Measurements from ENCODE around the gene TOM1. TPM values are rescaled to one million over a fixed set of nuclear protein-coding genes. Genes with fewer than 3 reads are reported as not detected.

TOM1 gene
- total and polyA plus RNA-seq, 4 donors, result 17.9 to 53.0 (median 50.5) TPM

DNA sequence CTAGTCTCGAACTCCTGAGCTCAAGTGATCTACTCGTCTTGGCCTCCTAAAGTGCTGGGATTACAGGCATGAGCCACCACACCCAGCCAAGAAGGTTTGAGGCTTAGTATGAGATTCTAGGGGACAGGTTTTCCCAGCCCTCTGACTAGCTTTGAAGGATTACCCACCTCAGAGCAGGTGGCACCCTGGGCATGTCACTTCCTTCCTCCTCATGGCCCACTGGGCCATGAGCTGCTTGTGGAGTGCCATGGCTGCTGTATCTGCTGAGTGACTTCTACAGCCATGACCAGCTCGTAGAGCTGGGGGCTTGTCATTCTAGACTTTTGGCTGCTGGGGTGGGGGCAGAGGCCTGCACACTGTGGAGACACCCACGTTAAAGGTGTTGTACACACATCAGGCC is 25.1 kb downstream of the TOM1 start (continued):
- TF ChIP-seq EGR1 (IDR thresholded peaks at IDR 0.05; ENCODE audit: low read depth in 2 of 2) (no peak), HNF4G (IDR thresholded peaks at IDR 0.05) (no peak), TAF1 (conservative IDR thresholded peaks at IDR 0.05) (no peak)

DNA sequence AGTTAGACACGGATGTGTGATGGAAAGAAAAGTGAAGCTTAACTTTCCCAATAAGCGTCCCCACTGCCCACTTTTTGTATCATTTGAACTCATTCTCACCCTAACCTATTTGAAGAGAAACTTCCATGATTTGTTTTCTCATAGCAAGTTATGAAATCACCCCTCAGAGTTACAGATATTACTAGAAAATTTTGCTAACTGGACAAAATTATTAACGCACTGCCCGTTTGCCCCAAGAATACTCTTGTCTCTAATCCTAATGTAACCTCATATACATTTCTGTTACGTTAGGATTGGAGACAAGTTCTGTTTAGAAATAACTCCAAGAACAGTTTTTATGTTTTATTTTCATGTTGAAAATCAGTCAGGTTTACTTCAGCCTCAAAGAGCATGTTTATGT is 25.5 kb downstream of the TOM1 start:
- Histone ChIP-seq H3K4me3 (ENCODE audit: low read depth in 1 of 3, low read length in 3 of 3) (no peak overlapping the region), H3K36me3 (ENCODE audit: control insufficient read depth in 4 of 4, insufficient read depth in 3 of 4, low read depth in 1 of 4, low read length in 3 of 4) (peaks cover 17 to 58% (median 40%) of the 10 kb centered on the region in 4 donors), H3K9ac (ENCODE audit: low read depth in 1 of 2, low read length in 2 of 2) (no peak overlapping the region), H3K27ac (ENCODE audit: low read depth in 1 of 2, low read length in 2 of 2) (no peak overlapping the region), H3K4me1 (ENCODE audit: control insufficient read depth in 4 of 4, insufficient read depth in 4 of 4, low read length in 3 of 4) (peaks cover 10 to 35% (median 20%) of the 10 kb centered on the region in 4 donors), H3K9me3 (ENCODE audit: control insufficient read depth in 4 of 4, low read length in 3 of 4) (no peaks in the 10 kb centered on the region), H3K27me3 (ENCODE audit: control insufficient read depth in 4 of 4, insufficient read depth in 4 of 4, low read length in 3 of 4) (no peaks in the 10 kb centered on the region)
- no peak for DNase-seq (ENCODE audit: low spot score)
- 91% methylated on average over 5 of the region's 5 CpGs for whole genome bisulfite sequencing
- TF ChIP-seq SP1 (IDR thresholded peaks at IDR 0.05) (no peak), TAF1 (conservative IDR thresholded peaks at IDR 0.05) (no peak), RXRA (IDR thresholded peaks at IDR 0.05) (no peak), YY1 (IDR thresholded peaks at IDR 0.05) (no peak), FOXA1 (IDR thresholded peaks at IDR 0.05) (no peak), NR2F2 (IDR thresholded peaks at IDR 0.05) (no peak), HNF4A (conservative IDR thresholded peaks at IDR 0.05) (no peak), RAD21 (IDR thresholded peaks at IDR 0.05) (no peak), FOXA2 (IDR thresholded peaks at IDR 0.05) (no peak), EGR1 (IDR thresholded peaks at IDR 0.05; ENCODE audit: low read depth in 2 of 2) (no peak), HNF4G (IDR thresholded peaks at IDR 0.05) (no peak)
- TF ChIP-seq, protein P1, sequence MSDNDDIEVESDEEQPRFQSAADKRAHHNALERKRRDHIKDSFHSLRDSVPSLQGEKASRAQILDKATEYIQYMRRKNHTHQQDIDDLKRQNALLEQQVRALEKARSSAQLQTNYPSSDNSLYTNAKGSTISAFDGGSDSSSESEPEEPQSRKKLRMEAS (IDR thresholded peaks at IDR 0.05), result no peak
- TF ChIP-seq, protein P2, sequence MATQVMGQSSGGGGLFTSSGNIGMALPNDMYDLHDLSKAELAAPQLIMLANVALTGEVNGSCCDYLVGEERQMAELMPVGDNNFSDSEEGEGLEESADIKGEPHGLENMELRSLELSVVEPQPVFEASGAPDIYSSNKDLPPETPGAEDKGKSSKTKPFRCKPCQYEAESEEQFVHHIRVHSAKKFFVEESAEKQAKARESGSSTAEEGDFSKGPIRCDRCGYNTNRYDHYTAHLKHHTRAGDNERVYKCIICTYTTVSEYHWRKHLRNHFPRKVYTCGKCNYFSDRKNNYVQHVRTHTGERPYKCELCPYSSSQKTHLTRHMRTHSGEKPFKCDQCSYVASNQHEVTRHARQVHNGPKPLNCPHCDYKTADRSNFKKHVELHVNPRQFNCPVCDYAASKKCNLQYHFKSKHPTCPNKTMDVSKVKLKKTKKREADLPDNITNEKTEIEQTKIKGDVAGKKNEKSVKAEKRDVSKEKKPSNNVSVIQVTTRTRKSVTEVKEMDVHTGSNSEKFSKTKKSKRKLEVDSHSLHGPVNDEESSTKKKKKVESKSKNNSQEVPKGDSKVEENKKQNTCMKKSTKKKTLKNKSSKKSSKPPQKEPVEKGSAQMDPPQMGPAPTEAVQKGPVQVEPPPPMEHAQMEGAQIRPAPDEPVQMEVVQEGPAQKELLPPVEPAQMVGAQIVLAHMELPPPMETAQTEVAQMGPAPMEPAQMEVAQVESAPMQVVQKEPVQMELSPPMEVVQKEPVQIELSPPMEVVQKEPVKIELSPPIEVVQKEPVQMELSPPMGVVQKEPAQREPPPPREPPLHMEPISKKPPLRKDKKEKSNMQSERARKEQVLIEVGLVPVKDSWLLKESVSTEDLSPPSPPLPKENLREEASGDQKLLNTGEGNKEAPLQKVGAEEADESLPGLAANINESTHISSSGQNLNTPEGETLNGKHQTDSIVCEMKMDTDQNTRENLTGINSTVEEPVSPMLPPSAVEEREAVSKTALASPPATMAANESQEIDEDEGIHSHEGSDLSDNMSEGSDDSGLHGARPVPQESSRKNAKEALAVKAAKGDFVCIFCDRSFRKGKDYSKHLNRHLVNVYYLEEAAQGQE (IDR thresholded peaks at IDR 0.05), result no peak

DNA sequence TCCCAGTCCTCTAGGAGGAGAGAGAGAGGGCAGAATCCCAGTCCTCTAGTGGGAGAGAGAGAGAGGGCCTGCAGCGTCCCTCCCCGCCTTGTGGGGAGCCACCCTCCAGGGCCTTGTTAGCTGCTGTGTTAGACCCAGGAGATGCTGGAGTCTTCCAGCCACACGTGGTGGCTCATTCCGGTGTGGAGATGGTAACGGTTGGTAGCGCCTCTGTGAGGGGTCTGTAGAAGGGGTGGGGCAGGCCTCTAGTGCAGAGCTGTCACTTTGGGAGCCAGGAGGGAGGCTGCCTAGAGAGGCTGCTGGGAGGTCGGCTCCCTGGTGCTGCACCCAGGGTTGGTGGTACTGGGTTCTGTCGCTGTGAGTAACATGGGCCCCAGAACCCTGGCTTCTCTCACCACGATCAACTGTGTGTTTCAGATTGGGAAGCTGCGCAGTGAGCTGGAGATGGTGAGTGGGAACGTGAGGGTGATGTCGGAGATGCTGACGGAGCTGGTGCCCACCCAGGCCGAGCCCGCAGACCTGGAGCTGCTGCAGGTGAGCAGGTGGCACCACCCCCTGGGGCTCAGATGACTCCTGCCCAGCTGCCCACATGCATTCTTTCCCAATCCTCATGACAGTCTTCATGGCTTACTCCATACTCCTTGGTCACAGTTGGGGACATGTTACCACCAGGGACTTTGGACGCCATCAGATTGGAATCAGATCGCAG is 27.3 kb downstream of the TOM1 start:
- Histone ChIP-seq H3K4me1 (ENCODE audit: control insufficient read depth in 4 of 4, insufficient read depth in 4 of 4, low read length in 3 of 4) (peaks cover 12 to 40% (median 26%) of the 10 kb centered on the region in 4 donors), H3K27ac (ENCODE audit: low read depth in 1 of 2, low read length in 2 of 2) (no peak overlapping the region), H3K27me3 (ENCODE audit: control insufficient read depth in 4 of 4, insufficient read depth in 4 of 4, low read length in 3 of 4) (no peaks in the 10 kb centered on the region), H3K36me3 (ENCODE audit: control insufficient read depth in 4 of 4, insufficient read depth in 3 of 4, low read depth in 1 of 4, low read length in 3 of 4) (peaks cover 18 to 51% (median 41%) of the 10 kb centered on the region in 4 donors), H3K9ac (ENCODE audit: low read depth in 1 of 2, low read length in 2 of 2) (no peak overlapping the region), H3K4me3 (ENCODE audit: low read depth in 1 of 3, low read length in 3 of 3) (no peak overlapping the region), H3K9me3 (ENCODE audit: control insufficient read depth in 4 of 4, low read length in 3 of 4) (no peaks in the 10 kb centered on the region)
- TF ChIP-seq TAF1 (conservative IDR thresholded peaks at IDR 0.05) (no peak), RXRA (IDR thresholded peaks at IDR 0.05) (no peak), EGR1 (IDR thresholded peaks at IDR 0.05; ENCODE audit: low read depth in 2 of 2) (no peak), RAD21 (IDR thresholded peaks at IDR 0.05) (no peak), NR2F2 (IDR thresholded peaks at IDR 0.05) (no peak)
- TF ChIP-seq, protein P3, sequence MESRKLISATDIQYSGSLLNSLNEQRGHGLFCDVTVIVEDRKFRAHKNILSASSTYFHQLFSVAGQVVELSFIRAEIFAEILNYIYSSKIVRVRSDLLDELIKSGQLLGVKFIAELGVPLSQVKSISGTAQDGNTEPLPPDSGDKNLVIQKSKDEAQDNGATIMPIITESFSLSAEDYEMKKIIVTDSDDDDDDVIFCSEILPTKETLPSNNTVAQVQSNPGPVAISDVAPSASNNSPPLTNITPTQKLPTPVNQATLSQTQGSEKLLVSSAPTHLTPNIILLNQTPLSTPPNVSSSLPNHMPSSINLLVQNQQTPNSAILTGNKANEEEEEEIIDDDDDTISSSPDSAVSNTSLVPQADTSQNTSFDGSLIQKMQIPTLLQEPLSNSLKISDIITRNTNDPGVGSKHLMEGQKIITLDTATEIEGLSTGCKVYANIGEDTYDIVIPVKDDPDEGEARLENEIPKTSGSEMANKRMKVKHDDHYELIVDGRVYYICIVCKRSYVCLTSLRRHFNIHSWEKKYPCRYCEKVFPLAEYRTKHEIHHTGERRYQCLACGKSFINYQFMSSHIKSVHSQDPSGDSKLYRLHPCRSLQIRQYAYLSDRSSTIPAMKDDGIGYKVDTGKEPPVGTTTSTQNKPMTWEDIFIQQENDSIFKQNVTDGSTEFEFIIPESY (IDR thresholded peaks at IDR 0.05), result no peak
- TF ChIP-seq, protein P4, sequence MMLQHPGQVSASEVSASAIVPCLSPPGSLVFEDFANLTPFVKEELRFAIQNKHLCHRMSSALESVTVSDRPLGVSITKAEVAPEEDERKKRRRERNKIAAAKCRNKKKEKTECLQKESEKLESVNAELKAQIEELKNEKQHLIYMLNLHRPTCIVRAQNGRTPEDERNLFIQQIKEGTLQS (IDR thresholded peaks at IDR 0.05), result no peak
- 97% methylated on average over 17 of the region's 17 CpGs for WGBS
- DNase-seq (ENCODE audit: low spot score), result no peak

Data from liver (tissue), 9 donors.